NCI-H226 (cell line): ENCODE results near the gene LPP.
A peak's percentile ranks its signal among the peaks of the same experiment; 100 is the strongest.
"Not testable (repeated sequence)": the region's sequence is repeated elsewhere in the genome, so short reads cannot be mapped to it uniquely, and the experiment has no call there.

Experiments used
- DNase-seq: peaks from one replicate; pipeline ENCODE4 v3.0.0-alpha.2; 2015

The LPP gene

DNA sequence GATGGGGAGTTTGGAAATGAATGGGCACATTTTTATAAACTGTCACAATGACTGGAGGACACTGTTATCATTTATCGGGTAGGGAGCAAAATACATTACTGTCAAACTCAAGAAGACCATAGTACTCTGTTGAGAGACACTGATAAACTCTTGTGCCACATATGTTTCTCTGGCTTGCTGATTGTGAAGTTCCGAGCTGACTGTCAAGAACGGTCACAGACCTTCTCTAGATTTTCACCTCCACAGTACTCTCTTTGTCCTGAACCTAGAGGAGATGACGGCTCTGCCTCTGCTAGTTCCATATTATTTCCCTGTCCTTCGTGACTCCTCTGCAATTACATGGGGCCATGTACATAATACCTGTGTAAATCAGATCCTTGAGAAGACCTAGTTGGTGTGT is 451.9 kb downstream of the LPP start:
- no peak for DNase-seq

DNA sequence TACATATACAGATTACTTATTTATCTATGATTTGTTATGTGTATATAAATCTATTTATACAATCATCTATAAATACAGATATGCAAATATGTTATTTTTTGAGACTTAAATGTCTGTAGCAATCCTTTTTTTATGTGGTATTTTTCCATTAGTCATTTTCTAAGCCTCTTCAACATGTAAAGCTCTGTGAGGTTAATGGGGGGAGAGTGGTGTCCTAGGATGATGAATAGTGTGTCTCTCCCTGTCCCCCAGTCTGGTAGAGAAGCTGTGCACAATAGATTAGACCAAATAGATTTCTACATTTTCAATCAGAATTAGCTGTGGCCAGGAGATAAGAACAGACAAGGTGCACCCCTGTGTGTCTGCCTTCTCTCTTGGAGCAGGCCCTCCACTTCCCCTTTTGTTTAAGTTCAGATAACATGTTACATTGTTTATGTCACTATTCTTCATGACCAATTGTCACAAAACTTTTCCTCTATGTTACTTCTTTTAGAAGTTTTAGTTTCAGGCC is 453.9 kb downstream of the LPP start:
- DNase-seq, result no peak

DNA sequence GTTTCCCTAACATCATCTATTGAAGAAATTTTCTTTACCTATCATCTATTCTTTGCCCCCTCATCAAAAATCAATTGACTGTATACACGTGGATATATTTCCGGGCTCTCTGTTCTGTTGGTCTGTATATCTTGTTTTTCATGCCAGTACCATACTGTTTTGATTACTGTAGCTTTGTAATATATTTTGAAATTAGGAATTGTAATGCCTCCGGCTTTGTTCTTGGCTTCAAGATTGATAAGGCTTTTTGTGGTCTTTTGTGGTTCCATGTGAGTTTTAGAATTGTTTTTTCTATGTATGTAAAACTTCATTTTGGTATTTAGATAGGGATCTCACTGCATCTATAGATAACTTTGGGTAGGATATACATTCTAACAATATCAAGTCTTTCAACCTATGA is 454.4 kb downstream of the LPP start:
- DNase-seq, result no peak

DNA sequence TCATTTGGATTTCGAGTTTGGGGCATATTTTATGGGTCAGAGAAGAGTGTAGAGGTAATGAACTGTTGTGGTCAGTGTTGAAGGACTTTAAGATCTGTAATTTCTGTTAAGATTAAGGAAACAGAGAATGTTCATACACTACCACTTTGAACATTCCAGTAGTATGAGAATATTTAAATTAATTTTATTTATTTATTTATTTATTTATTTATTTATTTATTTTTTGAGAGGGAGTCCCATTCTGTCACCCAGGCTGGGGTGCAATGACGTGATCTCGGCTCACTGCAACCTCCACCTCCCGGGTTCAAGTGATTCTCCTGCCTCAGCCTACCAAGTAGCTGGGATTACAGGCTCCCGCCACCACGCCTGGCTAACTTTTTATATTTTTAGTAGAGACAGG is 459.8 kb downstream of the LPP start:
- DNase-seq, result not testable (repeated sequence)

DNA sequence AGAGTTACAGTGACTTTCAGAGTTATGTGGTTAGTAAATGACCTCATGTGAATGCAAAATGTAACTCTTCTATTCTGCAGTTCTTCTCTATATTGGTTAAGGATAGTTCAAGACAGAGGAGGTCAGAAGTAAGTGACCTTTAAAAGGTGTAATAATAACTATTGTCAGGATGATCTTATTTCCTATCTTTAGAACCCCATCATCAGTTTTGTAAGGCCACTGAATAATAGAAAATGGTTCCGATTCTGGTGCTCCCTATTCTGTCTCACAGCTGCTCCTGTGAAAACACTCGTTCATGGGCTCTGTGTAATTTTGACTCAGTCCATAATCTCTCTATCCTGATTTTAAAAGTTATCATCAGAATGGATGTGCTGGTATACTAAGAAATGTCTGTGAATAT is 463.3 kb downstream of the LPP start:
- DNase-seq, result no peak

DNA sequence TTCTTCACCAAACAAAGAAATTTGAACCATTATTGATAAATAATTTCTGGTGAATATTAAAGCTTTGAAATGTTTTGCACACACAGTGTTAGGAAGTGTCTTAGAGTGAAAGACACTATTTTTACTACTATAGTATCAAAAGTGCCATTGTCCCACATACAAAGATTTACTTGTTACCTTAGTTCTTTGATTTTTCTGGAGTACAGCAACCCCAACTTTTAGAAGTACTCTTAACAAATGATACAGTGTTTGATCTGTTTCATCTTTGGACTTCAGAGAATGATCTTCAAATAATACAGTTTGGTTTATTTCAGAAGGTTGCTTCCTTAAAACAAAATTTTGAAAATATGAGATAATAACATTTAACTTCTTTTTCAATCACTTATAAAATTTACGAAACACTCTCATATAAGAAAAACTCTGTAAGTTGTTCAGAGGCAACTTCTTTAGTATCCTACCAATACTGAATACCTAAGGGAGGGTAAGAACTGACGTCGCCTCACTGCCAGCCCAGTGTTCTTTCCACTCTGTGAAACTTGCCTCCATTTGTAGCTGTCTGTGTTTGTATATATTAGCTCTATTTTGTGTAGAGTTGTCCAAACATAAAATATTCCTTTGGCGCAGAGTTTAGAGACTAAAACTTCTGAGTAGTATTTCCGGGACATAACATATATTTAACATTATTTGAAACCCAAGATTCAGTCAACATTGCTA is 464.2 kb downstream of the LPP start:
- no peak for DNase-seq

DNA sequence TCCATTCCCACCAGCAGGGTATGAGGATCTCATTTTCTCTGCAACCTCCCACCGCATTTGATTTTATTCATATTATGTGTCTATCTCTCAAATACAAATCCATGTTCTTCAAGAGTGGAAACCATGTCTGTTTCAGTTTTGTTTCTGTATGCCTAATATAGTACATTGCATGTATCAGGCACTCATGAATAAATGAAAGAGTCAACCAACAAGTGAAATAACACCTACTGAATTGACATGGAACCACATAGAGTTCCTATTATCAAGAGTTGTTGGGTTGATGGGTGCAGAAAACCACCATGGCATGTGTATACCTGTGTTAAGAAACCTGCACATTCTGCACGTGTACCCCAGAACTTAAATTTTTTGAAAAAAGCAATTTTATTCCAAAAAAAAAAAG is 466.8 kb downstream of the LPP start:
- no peak for DNase-seq

DNA sequence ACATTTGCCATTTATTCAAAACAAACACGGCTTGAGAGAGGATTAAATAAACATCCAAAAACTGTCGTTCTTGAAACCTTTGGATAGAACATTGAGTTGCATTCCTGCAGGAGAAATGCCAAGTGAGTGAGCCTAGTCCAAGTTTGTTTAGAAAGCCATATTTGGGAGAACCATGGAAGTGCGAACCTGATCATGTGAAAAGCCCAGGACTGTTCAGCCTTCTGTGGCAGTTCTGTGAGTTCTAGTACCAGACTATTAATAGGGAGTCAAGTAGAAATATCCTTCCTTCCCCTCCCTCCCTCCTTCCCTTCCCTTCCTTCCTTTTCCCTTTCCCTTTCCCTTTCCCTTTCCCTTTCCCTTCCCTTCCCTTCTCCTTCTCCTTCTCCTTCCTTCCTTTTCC is 470.4 kb downstream of the LPP start:
- DNase-seq, result no peak

DNA sequence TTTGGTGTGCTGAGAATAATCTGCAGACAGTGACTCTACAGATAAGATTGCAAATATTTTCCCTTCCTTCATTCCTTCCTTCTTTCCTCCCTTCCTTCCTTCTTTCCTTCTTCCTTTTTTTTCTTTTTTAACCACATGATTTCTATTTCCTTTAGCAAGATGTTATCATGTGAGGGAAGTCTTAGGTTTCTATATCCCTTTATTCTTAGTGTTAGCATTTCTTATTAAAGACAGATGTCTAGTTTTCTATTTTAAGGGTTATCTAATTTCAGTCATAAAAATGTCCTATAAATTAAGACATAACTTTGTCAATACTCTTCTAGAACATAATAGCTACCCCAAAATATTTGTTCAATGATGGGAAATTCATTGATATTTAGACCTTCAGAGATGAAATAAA is 470.9 kb downstream of the LPP start:
- DNase-seq, result no peak

DNA sequence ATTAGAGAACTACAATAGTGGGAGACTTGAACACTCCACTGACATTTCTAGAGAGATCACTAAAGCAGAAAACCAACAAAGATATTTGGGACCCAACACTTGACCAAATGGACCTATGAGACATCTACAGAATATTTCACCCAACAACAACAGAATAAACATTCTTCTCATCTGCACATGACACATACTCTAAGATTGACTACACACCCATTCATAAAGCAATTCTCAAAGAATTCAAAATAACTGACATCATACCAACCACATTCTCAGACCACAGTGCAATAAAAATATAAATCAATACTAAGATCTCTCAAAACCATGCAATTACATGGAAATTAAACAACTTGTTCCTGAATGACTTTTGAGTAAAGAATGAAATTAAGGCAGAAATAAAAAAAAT is 473.7 kb downstream of the LPP start:
- peak; percentile 75 for DNase-seq

DNA sequence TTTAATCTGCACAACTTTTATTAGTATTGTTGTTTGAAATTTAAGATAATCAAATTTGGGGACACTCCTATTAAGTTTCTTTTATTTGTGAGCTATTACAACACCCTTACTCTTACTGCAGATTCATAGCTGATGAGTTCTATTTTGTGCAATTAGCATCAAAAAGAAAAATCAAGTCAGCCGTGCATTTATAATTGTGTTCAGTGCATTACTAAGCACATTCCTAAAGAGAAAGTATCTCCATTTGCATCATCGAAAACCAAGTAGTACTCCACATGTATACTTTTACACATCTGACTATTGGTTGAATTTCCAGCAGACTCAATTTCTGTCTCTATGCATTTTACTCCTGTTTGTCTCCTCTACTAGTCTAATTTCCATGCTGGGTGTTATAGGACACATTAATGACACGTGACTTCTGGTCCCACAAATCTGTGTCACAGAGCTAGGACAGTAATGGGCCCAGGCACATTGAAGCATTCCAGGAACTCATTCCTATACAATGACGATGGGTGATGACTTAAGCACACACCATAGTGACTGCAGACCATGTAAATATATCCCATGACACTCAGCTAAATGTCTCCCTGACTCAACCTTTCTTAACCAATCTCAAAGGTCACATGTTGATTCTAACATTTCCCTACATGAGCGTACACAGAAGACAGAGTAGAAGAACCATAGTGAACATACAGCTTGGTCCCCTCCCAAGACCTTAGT is 477.5 kb downstream of the LPP start:
- DNase-seq, result no peak

DNA sequence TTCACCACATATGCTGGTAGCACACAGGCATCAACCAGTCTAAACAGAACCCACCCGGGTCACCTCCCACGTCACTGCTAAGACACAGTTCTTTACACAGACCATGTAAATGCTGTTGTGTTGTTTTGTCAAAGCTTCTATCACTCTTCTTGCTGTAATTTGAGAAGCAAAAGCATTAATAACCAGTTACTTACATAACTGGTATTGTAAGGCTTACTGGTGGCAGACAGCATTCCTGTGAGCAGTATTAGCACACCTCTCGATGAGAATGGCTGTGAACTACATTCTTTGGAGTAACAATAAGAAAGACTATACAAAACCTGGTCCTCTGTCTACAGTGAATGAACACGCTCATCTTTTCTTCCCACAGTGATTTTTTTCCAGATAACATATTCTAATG is 479.2 kb downstream of the LPP start:
- no peak for DNase-seq

DNA sequence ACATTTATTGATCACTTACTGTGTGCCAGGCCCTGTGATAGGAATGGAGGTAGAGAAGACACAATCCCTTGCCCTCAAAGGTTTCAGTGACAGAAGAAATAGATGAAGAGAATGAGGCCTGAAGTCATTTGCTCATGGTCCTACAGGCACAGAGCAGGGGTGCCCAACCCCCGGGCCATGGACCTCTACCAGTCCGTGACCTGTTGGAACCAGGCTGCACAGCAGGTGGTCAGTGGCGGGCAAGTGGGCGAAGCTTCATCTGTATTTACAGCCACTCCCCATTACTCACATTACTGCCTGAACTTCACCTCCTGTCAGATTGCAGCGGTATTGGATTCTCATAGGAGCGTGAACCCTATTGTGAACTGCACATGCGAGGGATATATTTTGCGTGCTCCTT is 480.3 kb downstream of the LPP start:
- DNase-seq, result no peak

DNA sequence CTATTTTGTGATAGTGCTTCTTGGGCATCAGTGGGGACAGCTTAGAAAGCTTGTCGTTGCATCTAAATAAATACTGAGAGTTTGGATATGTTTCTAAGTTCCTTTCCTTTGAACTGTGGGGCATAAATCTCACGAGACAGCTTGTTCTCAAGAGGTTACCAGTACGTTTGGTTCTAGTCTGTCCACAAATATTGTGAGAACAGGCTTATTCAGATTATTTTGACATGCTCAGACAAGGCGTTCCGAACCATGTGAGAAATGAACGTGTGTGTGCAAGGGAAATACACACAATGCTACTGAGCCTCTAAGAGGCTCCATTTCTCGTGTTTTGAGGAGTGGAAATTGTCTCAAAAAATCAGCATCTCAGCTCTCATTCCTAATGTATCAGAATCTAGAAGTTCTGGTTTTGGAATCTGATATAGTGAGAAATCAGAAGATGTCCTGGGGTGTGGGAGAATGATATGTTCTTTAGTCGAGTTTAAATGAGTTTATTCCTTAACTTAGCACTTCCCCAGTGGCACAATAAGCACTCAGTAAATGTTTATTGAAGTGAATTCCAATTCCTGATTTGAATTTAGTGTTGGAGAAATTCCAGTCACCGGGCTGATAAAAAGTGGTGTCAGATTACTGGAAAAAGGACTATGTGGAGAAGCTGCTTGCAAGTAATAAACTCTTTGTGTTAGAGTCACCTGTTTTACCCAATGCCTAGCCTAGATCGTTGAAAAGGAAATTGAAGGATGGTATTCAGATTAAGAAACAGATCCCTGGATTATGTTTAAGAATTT is 481.5 kb downstream of the LPP start:
- DNase-seq, result no peak

DNA sequence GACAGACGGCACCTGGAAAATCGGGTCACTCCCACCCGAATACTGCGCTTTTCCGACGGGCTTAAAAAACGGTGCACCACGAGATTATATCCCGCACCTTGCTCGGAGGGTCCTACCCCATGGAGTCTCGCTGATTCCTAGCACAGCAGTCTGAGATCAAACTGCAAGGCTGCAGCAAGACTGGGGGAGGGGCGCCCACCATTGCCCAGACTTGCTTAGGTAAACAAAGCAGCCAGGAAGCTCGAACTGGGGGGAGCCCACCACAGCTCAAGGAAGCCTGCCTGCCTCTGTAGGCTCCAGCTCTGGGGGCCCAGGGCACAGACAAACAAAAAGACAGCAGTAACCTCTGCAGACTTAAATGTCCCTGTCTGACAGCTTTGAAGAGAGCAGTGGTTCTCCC is 482.3 kb downstream of the LPP start:
- not testable (repeated sequence) for DNase-seq

DNA sequence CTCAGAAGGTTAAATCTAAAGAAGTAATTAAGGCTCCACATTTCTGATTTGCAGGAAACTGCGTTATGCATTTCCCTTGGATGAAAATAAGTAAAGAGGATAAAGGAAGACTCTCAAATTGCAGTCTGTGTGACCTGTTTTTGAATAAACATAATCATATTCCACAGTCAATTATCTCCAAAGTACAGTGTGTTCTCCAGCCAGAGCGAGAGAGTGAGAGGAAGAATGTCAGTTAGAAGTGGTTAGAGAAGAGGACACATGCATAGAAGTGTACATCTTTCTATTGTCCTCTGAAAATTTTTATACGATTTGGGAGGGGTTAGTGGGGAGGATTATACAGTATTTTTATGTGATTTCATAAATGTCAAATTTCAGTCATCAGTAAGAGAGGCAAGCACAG is 487.1 kb downstream of the LPP start:
- no peak for DNase-seq

DNA sequence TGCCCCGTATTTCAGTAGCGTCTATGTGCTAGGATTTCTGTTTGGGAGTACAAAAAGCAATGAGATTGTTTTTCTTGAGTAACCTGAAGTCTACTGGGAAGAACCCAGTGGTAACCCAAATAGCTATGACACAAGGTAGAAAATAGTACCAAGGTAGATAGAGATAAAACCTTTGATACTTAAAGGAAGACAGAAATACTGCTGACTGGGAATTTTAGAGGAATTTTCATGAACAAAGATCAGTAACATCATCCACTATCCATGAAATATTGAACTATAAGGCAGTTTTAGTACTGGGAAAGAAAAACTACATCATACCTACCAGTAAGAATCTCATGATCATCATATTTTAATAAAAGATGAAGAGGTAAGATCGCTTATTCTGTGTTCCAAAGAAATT is 489.8 kb downstream of the LPP start:
- no peak for DNase-seq

DNA sequence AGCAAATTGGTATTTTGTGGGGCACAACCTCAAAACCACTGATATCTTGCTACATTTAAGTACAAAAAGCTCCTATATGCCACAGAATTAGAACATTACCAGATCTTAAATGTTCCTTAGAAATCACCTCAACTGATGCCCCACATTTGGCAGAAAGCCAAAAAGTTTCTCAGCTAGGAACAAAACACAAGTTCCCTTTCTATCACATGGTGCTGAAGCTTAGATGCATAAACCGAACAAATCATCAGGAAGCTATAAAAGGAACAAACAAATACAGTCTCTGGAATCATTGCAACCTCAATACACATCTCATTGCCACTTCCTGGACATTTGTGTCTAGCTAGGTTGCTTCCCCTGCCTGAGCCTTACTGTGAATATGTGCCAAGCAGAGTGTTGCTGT is 492.6 kb downstream of the LPP start:
- no peak for DNase-seq

DNA sequence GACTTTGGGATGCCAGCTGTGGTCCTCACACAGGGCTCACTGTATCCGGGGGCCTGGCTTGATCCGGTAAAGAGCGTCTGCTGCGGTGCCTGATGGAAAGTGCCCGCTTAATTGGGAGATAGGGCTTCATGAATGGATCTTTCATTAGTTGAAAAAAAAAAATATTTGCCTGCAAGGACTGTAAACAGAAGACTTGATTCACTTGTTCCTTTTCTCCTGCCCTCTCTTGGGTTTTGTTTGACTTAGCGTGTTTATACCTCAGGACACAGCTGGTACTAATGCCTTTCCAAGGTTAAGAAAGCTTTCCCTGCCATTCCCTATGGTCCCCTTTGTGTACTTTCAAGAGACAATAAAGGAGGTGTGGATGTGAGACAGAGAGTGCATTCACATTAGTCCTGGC is 493.3 kb downstream of the LPP start:
- DNase-seq, result no peak

DNA sequence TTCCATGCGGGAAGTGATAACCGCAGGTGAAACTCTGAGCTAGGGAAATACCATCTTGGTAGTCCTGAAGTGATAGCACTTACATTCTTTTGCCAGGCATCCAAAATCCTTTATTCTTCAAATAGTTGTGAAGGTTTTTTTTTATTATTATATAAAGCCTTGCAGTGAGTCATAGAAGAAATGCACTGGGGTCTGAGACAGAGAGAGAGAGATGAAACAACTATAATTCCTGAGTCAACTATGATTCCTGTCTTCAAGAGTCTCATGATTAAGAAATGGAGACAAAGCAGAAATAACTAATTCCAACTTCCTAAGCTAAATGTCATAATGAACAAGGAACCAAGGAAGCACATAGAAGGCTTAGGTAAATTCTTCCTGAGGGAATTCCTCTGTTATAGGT is 495.6 kb downstream of the LPP start:
- DNase-seq, result no peak

DNA sequence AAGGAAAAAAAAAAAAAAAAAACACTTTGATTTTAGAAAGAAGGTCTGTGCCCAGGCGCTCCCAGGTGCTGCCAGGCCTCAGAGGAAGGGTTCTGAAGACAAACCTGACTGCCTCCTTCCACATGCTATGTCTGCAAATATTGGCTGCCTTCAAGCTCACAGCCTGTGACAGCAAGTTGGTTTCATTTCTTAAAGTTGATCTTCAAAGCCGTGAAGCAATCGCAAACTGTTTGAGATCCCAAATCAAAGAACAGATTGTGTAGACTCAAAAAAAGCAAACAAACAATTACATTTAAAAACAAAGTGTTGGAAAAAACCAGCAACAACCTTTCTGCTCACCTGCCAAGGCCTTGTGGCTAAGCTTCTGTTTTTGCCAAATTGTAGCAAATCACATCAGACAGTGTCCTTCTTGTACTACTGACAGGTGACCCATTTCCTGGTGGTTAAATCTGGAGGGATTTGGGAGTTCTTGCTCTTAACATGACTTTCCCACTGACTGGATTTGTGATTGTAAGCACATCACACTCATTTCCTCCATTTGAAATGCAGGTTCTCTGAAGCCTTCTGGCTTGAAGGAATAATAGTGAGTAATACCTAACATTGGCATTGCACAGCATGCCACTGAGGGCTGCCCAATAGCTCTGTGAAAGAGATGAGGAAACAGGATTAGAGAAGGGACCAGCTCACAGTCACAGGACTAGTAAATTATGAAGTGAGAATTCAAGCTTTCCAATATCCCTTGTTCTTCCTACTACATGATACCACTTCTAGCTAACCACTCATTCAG is 502.4 kb downstream of the LPP start:
- DNase-seq, result peak; percentile 26

DNA sequence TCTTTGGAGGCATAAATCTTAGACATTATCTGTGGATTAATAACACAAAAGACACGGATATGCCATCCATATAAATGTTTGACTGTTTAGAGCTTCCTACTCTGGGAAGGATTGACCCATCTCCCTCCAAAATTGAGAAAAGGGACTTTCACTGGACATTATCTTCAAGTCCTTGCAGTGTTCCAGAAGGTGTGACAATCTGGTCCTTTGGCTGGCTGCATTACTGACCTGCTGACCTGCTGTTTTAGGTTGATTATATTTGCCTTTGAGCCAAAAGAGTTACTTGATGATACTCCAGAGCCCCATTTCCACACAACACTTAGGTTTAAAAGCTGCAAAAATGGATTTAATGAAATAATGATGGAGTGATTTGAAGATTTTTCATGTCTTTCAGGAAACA is 504.6 kb downstream of the LPP start:
- no peak for DNase-seq

DNA sequence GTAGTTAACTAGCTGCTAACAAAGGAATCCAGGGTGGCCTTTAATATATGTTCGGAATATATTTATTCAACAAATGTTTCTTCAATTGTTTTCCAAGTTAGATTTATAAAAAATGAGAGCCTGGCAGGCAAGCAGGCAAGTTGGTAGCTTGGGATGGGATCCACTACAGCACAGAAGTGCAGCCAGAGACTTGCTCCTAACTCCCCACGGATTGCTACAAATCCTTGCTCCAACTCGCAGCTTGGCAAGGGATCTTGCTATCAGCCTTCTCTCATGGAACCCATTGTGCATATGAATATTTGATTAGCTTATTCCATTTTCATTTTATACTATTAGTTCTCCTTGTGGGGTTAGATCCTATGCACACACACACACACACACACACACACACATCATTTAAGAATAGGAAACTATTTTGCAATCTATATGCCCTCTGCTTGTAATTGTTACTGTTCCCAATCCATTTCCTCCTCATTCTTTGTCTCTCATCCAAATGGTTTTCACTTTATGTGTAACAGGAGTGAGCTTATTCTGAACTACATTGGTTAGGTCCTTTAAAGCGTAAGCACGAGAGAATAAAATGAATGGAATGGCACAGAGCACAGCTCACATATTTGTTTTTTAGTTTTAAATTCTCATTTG is 505.6 kb downstream of the LPP start:
- no peak for DNase-seq
